MM.1S (cell line): ENCODE measurements around the gene GLIPR1L1.

Experiments used
- DNase-seq: peaks from one replicate; pipeline ENCODE4 v3.0.0-alpha.2; 2015
- H2AFZ ChIP-seq: fragments of 300-600 bp; sonication (generic); 2 replicates; pipeline ENCODE4 v1.6.0; 2016; ENCODE audit warnings: antibody characterized with exemption, low read length
- H3F3A ChIP-seq: fragments of 300-600 bp; sonication (generic); 2 replicates; pipeline ENCODE4 v1.6.1; 2016; ENCODE audit warnings: mild to moderate bottlenecking, antibody characterized with exemption, low read length, moderate library complexity, mixed read lengths; ENCODE audit not compliant: insufficient read depth
- H3K27ac ChIP-seq: fragments of 300-600 bp; sonication (generic); 2 replicates; pipeline ENCODE4 v1.5.1; 2016; ENCODE audit warnings: mild to moderate bottlenecking, low read length
- H3K27me3 ChIP-seq: fragments of 300-600 bp; sonication (generic); replicated peaks from 2 replicates; pipeline ENCODE4 v1.6.0; 2016; ENCODE audit warnings: low read length; ENCODE audit not compliant: insufficient read depth
- H3K36me3 ChIP-seq: fragments of 300-600 bp; sonication (generic); replicated peaks from 2 replicates; pipeline ENCODE4 v1.6.1; 2016; ENCODE audit warnings: mild to moderate bottlenecking, low read length, mixed read lengths; ENCODE audit not compliant: insufficient read depth
- H3K4me1 ChIP-seq: fragments of 300-600 bp; sonication (generic); 2 replicates; pipeline ENCODE4 v1.6.1; 2016; ENCODE audit warnings: low read length, mixed read lengths
- H3K4me2 ChIP-seq: fragments of 300-600 bp; sonication (generic); 2 replicates; pipeline ENCODE4 v1.6.0; 2016; ENCODE audit warnings: low read depth, low read length
- H3K4me3 ChIP-seq: fragments of 300-600 bp; sonication (generic); 2 replicates; pipeline ENCODE4 v1.5.1; 2016; ENCODE audit warnings: low read length, mixed read lengths
- H3K79me2 ChIP-seq: fragments of 300-600 bp; sonication (generic); 2 replicates; pipeline ENCODE4 v1.6.1; 2016; ENCODE audit warnings: mixed run types, low read length, mixed read lengths
- H3K9ac ChIP-seq: fragments of 300-600 bp; sonication (generic); 2 replicates; pipeline ENCODE4 v1.6.1; 2016; ENCODE audit warnings: low read length, mixed read lengths
- H3K9me2 ChIP-seq: fragments of 300-600 bp; sonication (generic); replicated peaks from 2 replicates; pipeline ENCODE4 v1.6.1; 2016; ENCODE audit warnings: mild to moderate bottlenecking, low read length, mixed read lengths; ENCODE audit not compliant: insufficient read depth
- H3K9me3 ChIP-seq: fragments of 300-600 bp; sonication (generic); replicated peaks from 2 replicates; pipeline ENCODE4 v1.6.1; 2016; ENCODE audit warnings: mild to moderate bottlenecking, low read length, mixed read lengths; ENCODE audit not compliant: insufficient read depth
- H4K20me1 ChIP-seq: fragments of 300-600 bp; sonication (generic); 2 replicates; pipeline ENCODE4 v1.6.1; 2016; ENCODE audit warnings: mild to moderate bottlenecking, low read length, moderate library complexity, mixed read lengths; ENCODE audit not compliant: insufficient read depth
- CTCF ChIP-seq: fragments of 300-600 bp; sonication (generic); IDR thresholded peaks from 2 replicates; pipeline ENCODE4 v1.5.1; 2016; ENCODE audit warnings: antibody characterized with exemption, low read length, mixed read lengths
- EZH2 ChIP-seq: fragments of 300-600 bp; sonication (generic); optimal IDR thresholded peaks from 2 replicates; pipeline ENCODE3; 2017; ENCODE audit warnings: low read depth, mild to moderate bottlenecking, antibody characterized with exemption, low read length, mixed read lengths
- EZH2phosphoT487 ChIP-seq: fragments of 300-600 bp; sonication (generic); IDR thresholded peaks from 2 replicates; pipeline ENCODE4 v1.6.1; 2018; ENCODE audit warnings: antibody characterized with exemption, low read length

The GLIPR1L1 gene

GRCh38 chr12:75302781-75303180 lies 31.7 kb upstream of the GLIPR1L1 start:
- Histone ChIP-seq H3K9ac (no peak overlapping the region), H3K4me1 (no peaks in the 10 kb centered on the region), H3K27me3 (no peaks in the 10 kb centered on the region), H3K4me3 (no peak overlapping the region), H3K9me2 (no peaks in the 10 kb centered on the region), H3K36me3 (no peaks in the 10 kb centered on the region), H3F3A (no peaks in the 10 kb centered on the region), H3K4me2 (no peak overlapping the region), H3K79me2 (no peaks in the 10 kb centered on the region), H3K9me3 (no peaks in the 10 kb centered on the region), H2AFZ (no peak overlapping the region), H3K27ac (no peak overlapping the region), H4K20me1 (no peaks in the 10 kb centered on the region)
- no peak for DNase-seq
- TF ChIP-seq EZH2phosphoT487 (no peak), EZH2 (no peak), CTCF (no peak)

- no peak overlapping the region for H3K4me2 ChIP-seq
- no peaks in the 10 kb centered on the region for H3K9me2 ChIP-seq
- no peaks in the 10 kb centered on the region for H3K27me3 ChIP-seq
- H3K9ac ChIP-seq, result no peak overlapping the region
- H3F3A ChIP-seq, result no peaks in the 10 kb centered on the region
- no peaks in the 10 kb centered on the region for H3K4me1 ChIP-seq
- no peak for DNase-seq
- no peak for TF ChIP-seq EZH2phosphoT487
- TF ChIP-seq EZH2, result no peak
- no peaks in the 10 kb centered on the region for H3K79me2 ChIP-seq
- no peak overlapping the region for H3K4me3 ChIP-seq
- H4K20me1 ChIP-seq, result no peaks in the 10 kb centered on the region
- no peak overlapping the region for H3K27ac ChIP-seq
- no peaks in the 10 kb centered on the region for H3K9me3 ChIP-seq
- no peak overlapping the region for H2AFZ ChIP-seq
- no peaks in the 10 kb centered on the region for H3K36me3 ChIP-seq
Observed at GRCh38 chr12:75305412-75306332, 28.8 kb upstream of the GLIPR1L1 start.

- Histone ChIP-seq H3K79me2 (no peaks in the 10 kb centered on the region), H3K27me3 (no peaks in the 10 kb centered on the region), H3K27ac (no peak overlapping the region), H3K4me1 (no peaks in the 10 kb centered on the region), H2AFZ (no peak overlapping the region), H3K4me2 (no peak overlapping the region), H3K9me3 (no peaks in the 10 kb centered on the region), H4K20me1 (no peaks in the 10 kb centered on the region), H3K4me3 (no peak overlapping the region), H3K9me2 (no peaks in the 10 kb centered on the region), H3K9ac (no peak overlapping the region), H3F3A (no peaks in the 10 kb centered on the region), H3K36me3 (no peaks in the 10 kb centered on the region)
- TF ChIP-seq CTCF (no peak), EZH2 (no peak), EZH2phosphoT487 (no peak)
- DNase-seq, result no peak
Observed at GRCh38 chr12:75308279-75308678, 26.2 kb upstream of the GLIPR1L1 start.

GRCh38 chr12:75311369-75311768 lies 23.1 kb upstream of the GLIPR1L1 start:
- H3K9me2 ChIP-seq, result no peaks in the 10 kb centered on the region
- H3K9me3 ChIP-seq, result no peaks in the 10 kb centered on the region
- H2AFZ ChIP-seq, result no peak overlapping the region
- no peaks in the 10 kb centered on the region for H4K20me1 ChIP-seq
- H3K4me3 ChIP-seq, result no peak overlapping the region
- H3K4me2 ChIP-seq, result no peak overlapping the region
- H3K27me3 ChIP-seq, result no peaks in the 10 kb centered on the region
- H3K36me3 ChIP-seq, result no peaks in the 10 kb centered on the region
- no peak overlapping the region for H3K27ac ChIP-seq
- DNase-seq, result no peak
- TF ChIP-seq EZH2 (no peak), EZH2phosphoT487 (no peak), CTCF (no peak)
- no peaks in the 10 kb centered on the region for H3K79me2 ChIP-seq
- no peaks in the 10 kb centered on the region for H3F3A ChIP-seq
- H3K9ac ChIP-seq, result no peak overlapping the region
- no peaks in the 10 kb centered on the region for H3K4me1 ChIP-seq
